A673 (cell line): ENCODE results near the gene ST6GALNAC3.

Experiments
- EZH2 ChIP-seq: fragments of 200-600 bp; sonication (generic); IDR thresholded peaks from 2 replicates; pipeline ENCODE4 v1.6.1; 2017; ENCODE audit warnings: borderline replicate concordance, low read depth, mild to moderate bottlenecking, mixed read lengths, antibody characterized with exemption, low read length; ENCODE audit not compliant: poor library complexity, severe bottlenecking
- TF ChIP-seq, protein P1 (sequence below): fragments of 300-800, 200-600 bp; sonication (generic); conservative IDR thresholded peaks from 2 replicates; pipeline ENCODE4 v1.5.1; 2017; ENCODE audit warnings: low read depth, mild to moderate bottlenecking, antibody characterized with exemption, low read length, moderate library complexity, mixed read lengths

DNA sequence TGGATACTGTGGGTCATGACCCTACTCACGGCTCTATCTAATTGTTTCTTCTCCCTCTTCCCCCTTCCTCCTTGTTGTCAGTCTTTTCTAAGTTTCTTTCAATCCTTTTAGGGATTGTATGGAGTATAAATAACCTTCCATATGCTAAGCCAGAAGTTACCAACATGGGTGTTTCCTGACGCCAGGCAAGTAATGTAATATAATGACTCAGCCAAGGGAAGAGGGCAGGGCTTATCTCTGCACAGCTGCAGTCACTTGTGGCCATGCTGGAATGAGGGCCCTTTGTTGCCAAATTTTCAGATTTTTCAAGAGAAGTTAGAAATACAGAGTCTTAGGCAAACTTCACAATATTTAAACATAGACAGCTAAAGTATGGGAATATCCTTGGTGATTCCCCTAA lies 194.6 kb downstream of the ST6GALNAC3 start:
- TF ChIP-seq, protein P1, sequence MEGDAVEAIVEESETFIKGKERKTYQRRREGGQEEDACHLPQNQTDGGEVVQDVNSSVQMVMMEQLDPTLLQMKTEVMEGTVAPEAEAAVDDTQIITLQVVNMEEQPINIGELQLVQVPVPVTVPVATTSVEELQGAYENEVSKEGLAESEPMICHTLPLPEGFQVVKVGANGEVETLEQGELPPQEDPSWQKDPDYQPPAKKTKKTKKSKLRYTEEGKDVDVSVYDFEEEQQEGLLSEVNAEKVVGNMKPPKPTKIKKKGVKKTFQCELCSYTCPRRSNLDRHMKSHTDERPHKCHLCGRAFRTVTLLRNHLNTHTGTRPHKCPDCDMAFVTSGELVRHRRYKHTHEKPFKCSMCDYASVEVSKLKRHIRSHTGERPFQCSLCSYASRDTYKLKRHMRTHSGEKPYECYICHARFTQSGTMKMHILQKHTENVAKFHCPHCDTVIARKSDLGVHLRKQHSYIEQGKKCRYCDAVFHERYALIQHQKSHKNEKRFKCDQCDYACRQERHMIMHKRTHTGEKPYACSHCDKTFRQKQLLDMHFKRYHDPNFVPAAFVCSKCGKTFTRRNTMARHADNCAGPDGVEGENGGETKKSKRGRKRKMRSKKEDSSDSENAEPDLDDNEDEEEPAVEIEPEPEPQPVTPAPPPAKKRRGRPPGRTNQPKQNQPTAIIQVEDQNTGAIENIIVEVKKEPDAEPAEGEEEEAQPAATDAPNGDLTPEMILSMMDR: no peak
- no peak for TF ChIP-seq EZH2
